GM19193 (cell line): ENCODE results near the gene CPNE1.
A peak's percentile ranks its signal among the peaks of the same experiment; 100 is the strongest.

Experiments
- POLR2A ChIP-seq: IDR thresholded peaks from 4 replicates; pipeline ENCODE4 v1.6.1; 2011; ENCODE audit not compliant: insufficient read depth, insufficient read length; ENCODE audit errors: extremely low read depth

CPNE1 gene

DNA sequence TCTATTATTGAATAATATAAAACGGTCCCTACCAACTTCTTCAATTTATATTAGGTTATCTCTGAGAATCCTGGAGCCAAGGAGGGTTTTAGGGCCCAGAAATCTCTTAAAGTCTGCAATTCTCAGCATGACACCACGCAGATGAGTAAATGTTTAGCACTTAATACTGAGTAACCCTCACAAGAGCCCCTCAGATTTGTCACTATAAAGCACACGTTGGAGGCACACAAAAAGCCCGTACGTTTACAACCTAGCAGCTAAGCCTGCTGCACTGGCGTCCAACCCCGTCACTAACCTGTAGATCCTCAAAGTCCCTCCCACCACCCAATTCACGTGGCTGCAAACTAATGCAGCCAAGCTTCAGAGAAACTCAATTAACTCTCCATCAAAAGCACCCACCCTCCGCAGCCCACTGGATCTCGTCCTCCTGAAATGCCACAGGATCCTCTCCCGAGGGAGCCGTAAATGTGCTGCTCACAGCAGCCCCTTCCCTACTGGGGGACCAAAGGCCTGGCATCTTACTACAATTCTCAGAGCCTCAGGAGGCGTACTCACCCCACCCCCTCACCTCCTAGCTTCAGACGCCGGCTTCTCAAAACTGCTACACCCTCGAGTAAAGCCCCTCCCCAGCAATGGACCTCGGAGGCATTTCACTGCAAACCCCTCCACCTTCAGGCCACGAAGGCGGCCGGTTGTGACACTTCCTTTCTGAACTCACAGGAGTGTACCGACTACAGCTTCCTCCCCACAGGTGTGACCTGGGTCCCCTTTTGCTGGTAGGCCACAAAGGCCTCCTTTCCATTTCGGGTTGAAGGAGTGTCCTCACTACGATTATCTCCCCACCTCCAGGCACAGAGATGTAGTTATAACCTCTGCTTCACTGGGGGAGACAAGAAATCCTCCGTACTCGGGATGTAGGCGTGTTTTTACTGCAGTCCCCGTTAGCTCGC lies 909 bp downstream of the CPNE1 start:
- peak; percentile 32 for TF ChIP-seq POLR2A

DNA sequence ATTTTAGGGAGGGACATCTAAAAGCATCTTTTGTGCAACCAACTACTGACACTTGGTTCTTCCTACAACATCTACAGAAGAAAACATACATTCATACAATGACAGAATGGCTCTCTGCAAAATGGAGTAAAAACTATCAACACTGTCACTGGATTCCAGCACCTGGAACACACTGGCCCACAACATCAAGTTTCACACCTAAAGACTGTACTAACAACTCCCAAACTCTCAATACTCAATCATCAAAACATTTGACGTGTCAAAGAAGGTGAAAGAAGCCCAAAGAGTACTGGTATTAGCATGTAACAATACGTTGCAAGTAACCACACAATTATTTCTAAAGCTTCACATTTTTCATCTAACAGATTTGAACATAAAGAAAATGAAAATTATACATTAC lies 2.1 kb downstream of the CPNE1 start:
- TF ChIP-seq POLR2A, result no peak

DNA sequence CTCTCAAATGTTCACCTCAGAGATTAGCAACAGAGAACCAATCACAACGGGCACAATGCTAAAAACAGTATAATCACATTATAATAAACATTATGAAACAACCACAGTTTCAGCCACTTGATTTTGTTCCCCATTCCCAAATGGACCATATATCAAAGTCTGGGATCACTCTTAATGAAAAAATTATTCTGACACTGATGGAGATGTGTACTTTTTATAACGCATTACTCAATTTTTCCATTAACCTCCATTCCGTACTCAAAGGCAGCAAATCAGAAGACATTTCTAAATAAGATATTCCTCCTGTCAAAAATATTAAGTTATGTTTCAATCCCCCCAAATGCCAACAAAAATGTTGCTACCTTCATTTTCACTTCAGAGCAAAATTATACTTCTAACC lies 2.8 kb downstream of the CPNE1 start:
- TF ChIP-seq POLR2A, result no peak

DNA sequence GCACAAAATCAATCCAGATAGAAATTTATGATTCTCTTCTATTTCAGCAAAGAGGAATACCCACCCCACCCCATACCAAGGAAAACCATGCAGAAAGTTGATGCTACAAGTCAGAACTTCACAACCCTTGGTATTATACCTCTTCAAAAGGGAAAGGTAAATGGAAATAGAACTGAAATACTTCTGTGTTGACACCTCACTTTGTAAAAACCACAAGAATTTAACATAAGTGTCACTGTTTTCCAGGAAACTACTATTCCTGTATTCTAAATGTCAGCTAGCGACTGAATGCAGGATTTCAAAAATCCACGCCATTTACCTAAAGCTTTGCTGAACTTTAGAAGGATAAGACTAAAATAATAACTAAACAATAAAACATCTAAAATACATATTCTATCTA lies 3.6 kb downstream of the CPNE1 start:
- TF ChIP-seq POLR2A, result no peak

DNA sequence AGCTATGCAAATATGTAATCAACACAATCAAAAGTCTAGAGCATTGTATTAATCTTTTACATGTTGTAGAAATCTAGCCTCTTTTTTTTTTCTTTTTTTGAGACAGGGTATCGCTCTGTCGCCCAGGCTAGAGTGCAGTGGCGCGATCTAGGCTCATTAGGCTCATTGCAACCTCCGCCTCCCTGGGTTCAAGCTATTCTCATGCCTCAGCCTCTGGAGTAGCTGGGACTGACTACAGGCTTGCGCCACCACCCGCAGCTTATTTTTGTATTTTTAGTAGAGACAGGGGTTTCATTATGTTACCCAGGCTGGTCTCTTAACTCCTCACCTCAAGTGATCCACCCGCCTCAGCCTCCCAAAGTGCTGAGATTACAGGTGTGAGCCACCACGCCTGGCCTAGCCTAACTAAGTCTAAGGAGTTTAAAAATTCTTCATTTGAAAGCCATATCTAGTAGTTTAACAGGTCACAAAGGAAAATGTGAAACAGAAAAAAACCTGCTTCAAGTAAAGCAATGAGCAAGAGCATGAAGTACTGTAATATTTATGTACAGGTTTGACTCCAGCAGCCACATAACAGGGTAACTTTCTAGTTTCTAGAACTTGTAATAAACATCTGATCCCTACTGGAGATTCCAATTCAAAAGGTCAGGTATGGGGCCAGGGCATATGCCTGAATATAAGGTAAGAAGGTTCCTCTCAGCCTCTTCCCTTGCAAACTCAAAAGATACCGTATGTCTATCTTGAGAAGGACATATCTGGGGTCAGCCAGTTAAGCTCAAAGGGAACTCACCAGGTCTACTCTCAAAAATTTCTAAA lies 4.4 kb downstream of the CPNE1 start:
- no peak for TF ChIP-seq POLR2A

DNA sequence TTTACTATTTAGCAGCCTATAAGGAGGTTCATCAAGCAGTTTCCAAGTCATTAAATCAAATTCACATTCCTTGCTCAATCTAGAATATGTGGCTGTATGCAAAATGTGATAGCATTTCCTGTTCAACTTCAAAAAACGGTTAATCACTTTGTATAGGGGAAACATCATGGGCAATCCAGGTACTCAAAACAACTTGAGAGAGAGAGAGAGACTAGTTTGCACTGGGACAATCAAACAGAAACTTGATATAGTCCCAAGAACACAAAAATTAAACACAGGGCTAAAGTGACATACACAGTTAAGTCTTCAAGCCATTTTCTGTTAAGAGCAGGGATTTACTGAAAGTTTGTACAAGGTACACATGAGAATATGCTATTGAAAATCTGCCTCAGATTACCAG lies 7.4 kb downstream of the CPNE1 start:
- no peak for TF ChIP-seq POLR2A

DNA sequence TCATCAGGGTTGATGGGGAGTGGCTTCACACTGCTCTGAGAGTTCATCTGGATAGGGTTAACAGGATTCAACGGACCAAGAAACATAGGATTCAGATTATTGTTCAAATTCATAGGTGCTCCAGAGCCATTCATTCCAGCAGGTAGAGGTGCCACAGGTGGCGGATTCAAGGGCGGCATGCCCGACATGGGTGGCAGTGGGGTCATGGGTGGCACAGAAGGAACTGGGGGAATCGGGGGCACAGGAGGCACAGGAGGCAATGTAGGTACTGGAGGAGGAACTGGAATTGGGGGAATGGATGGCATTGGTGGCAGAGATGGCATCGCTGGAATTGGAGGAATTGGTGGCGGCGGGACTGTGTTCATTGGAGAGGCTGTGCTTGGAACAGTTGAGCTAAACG lies 10.3 kb downstream of the CPNE1 start:
- TF ChIP-seq POLR2A, result no peak

DNA sequence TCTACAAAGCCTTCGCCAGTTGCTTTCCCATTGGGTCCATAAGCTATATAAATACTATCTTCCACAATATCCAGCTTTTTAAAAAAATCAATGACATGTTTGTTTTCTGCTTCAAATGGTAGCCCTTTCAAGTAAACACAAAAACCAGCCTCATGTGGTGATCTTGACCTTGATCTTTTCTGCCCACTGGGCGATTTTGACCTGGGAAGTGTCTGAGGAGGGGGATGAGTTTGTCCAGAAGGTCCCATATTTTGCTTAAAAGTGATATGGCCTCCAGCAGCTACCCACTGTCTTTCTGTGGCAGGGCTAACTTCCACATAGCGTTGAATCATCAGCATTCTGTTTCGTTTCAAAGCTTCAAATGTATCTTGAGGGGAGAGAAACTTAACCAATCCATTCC lies 10.8 kb downstream of the CPNE1 start:
- TF ChIP-seq POLR2A, result no peak

DNA sequence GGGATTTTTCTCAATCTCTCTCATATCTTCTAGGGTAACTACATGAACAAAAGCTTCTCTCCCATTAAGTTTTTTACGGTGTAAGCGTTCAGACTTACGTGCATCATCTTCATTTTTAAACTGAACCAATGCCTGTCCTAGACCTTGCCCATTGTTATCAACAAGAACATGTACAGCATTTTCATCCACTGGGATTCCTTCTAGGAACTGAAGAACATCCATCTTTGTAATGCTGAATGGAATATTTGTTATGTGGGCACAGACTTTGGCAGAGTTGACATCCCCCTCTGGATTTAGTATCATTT lies 11.3 kb downstream of the CPNE1 start:
- no peak for TF ChIP-seq POLR2A

DNA sequence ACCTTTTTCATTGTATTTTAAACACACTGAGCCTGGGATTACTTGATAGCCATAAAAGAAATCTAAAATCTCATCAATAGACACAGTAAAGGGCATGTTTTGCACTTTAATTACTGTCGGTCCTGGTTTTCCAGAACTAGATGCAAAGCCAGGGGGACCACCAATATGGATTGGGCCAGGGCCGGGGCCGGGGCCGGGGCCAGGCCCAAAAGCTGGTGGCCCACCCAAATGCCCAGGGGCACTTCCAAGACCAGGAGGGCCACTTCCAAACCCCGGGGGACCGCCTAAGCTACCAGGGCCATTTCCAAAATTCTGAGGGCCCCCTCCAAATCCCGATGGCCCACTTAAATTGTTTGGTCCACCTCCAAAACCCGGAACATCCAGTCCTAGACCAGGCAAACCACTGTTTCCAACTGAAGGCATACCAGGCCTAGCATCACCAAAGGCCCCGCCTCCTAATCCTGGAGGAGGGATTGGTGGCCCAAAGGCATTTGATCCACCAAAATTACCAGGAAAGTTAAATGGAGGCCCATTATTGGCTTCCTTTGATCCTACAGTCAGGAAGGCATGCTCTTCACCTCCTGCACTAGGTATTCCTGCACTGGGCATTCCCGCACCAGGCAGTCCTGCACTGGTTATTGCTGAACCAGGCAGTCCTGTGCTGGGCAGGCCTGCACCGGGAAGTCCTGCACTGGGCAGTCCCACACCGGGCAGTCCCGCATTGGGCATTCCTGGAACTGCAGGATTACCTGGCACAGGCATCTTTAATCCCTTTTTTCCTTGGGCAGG lies 11.9 kb downstream of the CPNE1 start:
- TF ChIP-seq POLR2A, result peak; percentile 13

DNA sequence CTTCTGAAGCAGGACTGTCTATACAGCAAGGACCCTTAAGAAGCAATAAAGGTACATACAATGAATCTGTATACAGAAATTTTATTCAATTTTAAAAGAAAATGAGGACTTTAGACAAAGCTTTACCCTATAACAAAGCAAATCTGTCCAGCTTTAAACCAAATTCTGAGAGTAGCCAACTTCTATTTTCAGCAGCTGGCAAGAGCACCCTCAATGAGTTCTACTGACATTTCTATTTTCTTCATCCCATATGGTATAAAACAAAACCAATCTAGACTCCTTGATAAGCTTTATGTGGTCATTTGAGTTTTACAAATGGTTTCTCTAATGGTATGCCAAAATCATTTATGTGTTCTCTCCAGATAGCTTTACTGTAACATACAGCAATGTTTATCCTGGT lies 12.7 kb downstream of the CPNE1 start:
- no peak for TF ChIP-seq POLR2A

DNA sequence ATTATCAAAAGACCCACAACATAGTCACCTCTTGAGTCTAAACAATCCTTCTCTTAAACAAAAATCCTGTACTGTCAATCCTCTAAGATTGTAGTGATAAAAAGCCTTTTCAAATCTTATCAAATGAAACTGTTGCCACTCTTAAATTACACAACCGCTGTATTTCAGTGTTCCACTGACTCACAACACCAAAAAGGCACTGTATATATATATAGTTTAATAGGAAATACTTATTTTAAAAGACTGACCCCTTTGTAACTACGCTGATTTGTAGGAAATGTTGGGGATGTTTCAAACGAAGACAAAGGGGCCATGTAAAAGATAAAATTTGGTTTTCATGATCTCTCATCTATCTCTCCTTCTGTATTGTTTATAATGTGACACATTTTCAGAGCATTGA lies 14.1 kb downstream of the CPNE1 start:
- TF ChIP-seq POLR2A, result no peak

DNA sequence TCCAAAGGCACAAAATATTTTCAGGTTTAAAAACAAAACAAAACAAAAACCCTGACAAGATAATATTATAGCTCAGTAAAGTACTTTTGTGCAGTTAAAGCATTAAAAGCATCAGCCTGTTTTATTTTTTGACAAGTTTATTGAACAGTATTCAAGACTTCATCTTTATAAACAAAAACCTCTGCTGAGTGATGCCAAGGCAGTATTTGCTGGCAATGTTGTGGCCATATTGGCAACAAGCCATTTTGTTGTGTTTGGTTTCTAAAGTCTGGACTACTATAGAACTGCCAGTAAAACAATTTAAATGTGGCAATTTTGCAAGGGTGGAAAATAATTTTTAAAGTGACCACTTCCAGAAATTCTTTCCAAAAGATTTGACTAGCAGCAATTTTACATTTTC lies 15.9 kb downstream of the CPNE1 start:
- no peak for TF ChIP-seq POLR2A

DNA sequence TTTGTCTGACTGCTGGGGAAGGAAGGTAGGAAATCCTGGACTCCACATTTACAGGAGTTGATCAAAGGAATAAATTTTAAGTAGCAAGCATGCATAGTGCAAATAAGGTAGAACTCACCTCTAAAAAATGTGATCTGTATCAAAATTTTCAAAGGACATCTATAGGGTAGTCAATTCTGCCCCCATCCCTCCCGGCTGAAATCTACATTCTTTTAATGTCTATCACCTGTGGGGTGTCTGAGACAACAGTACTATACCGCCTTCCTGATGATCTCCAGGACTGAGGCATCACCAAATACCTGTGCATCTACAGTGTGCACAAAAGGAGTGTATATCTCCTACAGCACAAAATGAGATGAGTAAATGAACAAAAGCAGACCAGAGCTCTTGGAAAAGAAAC lies 19.9 kb downstream of the CPNE1 start:
- TF ChIP-seq POLR2A, result no peak

DNA sequence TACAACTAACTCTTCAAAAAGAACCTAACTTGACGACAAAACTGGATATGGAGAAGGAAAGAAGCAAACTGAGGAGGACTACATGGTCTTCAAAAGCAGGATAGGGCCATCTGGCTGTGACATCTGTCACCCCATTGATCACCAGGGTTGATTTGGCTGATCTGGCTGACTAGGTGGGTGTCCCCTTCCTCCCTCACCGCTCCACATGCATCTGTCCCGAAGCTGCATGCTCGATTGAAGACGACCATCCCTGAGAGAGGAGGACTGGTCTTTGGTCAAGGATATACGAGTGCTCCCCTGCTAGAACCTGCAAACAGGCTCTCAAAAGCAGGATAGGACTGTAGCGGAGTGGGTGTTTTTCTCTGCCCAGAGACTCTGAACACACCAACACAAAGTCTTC lies 21.7 kb downstream of the CPNE1 start:
- TF ChIP-seq POLR2A, result no peak
